HG02678 (cell line): ENCODE measurements around the gene SERPINB3.
"Not testable (repeated sequence)": the region's sequence is repeated elsewhere in the genome, so short reads cannot be mapped to it uniquely, and the experiment has no call there.

Experiments used
- ATAC-seq: cut with Tn5 transposase; IDR thresholded peaks from one replicate; pipeline ENCODE4 v1.9.1; 2021; ENCODE audit warnings: mild to moderate bottlenecking, moderate library complexity; ENCODE audit not compliant: unreplicated experiment

SERPINB3 gene

DNA sequence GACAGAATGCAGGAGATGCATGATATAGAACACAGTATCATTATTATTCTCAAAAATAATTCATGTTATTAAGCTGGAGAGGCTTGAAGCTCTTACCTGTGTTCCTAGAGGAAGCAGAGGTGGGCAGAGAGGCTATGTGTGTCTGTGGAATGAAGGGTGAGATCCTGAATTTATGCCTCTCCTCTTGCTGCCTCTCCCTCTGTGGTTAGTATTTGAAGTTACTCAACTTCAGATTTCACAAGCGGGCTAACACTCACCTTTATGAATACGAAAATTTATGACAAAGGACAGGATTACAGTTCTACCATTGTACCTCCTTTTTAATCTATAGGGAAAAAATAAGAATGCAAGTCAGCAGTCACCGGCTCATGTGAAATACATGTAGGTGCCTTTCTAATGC, at the start of gene SERPINB3:
SERPINB3 (minus strand) TSS at position 144 of the 400 bp plus-strand sequence. CDS start 677 bp downstream, outside the sequence.
- not testable (repeated sequence) for ATAC-seq

DNA sequence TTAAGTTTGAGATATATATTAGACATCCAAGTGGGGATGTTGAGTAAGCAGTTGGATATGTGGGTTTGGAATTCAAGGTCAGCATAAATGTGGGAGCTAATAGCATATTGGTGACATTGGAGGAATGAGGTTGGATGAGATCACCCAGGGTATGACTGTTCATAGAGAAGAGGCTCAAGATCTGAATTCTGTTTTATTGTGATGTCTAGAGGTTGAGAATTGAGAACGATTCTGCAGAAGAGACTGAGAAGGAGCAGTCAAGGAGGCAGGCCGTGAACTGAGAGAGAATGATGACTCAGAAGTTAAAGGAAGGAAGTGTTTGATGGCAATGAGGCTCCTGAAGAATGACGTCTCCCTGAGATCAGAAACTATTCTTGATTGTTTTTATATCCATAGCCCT, 47.0 kb upstream of the SERPINB3 start:
- no peak for ATAC-seq

DNA sequence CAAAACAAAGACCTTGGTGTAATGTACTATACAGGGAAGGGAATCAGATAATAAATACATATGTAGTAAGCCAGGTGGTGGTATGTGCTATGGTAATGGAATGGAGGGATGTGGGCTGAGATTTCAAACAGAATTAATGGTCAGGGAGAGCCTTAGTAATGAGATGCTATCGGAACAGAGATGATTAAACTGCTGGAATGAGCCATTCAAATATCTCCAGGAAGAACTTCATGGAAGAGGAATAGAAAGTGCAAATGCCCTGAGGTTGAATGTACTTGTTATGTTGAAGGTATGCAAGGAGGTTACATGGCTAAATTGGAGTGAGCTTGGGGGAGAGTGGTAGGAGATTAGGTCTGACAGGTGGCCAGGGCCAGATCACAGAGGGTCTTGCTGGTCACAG, 46.1 kb upstream of the SERPINB3 start:
- ATAC-seq, result no peak

DNA sequence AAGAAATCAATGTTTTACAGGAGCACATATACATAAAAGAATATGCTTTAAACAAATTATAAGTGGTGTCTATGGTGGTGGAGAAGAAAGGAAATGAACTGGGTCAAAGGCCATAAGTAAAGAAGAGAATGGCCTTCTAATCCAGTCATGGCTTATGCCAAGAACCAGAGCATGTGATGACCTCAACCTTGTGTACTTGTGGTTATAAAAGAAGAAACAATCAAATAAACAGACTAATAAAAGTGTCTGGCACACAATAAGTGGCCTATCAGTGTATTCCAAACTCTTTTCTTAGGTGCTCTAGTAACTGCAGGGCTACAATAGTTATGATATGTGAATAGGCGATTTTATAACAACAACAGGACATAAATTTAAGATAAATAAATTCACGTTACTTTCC, 43.7 kb upstream of the SERPINB3 start:
- ATAC-seq, result no peak

DNA sequence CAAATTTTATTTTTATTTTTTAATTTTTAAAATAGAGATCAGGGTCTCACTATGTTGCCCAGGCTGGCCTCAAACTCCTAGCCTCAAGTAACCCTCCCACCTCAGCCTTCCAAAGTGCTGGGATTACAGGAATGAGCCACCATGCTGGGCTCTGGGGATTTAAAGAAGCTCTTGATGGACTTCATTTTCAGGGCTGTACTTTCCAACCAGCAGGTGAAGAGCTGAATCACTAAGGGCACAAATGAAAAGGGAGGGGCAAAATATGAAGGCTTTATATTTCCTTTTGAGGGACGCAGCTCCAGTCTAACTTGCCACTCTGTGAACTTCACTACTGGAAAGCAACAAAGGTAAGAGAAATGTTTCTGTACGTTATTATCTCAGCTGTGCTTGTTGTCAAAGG, 41.0 kb upstream of the SERPINB3 start, which contains the start of gene SERPINB11:
SERPINB11 (plus strand) TSS at position 301 of the 400 bp plus-strand sequence. CDS start 7,234 bp downstream, outside the sequence.
- no peak for ATAC-seq

DNA sequence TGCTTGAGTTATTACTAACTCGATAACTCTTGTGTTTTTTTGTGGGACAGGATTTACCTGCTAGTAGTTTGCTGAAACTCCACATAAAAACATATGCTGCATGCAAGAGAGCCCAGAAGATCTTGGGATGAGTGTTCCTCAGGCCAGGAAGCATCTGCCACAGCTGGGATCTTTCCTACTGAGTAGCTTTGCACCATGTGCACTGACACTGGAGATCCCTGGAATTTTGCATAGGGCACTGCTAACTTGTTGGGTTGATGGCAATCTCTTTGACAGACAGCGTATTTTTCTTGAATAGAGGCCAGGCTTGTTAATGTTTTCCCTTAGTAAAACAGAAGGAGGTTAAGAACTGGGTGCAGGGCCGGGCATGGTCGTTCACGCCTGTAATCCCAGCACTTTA, 40.3 kb upstream of the SERPINB3 start:
- no peak for ATAC-seq

DNA sequence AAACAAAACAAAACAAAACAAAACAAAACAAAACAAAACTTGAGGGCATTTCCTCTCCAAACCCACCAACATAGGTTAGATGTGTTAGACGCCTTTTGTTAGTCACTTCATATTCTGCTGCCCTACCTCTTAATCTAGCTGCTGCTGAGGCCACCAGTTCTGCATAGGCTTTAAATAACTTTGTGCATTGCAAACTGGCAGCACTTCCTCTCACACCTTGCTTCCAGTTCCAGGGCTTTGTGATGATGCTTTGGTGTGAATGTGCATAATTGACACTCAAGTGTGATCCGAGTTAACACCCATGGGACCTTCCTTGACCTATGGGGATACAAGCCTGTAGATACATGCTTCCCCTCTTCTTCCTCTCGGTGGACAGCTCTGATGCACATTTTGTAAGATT, 38.8 kb upstream of the SERPINB3 start:
- ATAC-seq, result no peak

DNA sequence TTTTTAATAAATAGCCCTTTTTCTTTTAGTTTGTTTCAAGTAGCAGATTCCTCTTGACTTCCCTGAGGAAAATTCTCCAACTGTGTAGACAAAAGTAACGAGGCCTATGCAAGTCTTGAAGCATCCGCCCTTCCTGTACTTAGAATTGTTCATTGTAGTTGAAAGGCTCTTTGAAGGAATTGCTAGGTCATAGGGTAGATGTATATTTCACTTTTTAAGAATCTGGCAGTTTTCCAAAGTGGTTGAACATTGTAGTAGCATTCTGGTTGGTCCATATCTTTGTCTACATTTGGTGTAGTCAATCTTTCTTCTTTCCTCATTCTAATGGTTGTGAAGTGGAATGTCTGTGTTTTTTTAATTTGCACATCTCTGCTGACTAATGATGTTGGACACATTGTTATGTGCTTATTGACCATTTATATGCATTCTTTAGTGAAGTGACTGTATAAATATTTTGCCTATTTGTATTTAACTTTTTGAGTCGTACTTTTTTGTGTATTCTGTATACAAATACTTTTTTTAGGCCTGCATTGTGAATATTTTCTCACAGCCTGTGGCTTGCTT, 35.5 kb upstream of the SERPINB3 start:
- ATAC-seq, result no peak

DNA sequence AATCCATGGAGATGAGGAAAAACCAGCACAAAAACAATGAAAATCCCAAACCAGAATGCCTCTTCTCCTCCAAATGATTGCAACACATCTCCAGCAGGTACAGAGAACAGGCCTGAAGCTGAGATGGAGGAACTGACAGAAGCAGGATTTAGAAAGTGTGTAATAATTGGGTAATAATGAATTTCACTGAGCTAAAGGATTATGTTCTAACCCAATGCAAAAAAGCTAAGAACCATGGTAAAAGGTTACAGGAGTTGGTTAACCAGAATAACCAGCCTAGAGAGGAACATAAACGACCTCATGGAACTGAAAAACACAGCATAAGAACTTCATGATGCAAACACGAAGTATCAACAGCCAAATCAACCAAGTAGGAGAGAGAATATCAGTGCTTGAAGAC, 27.4 kb upstream of the SERPINB3 start:
- no peak for ATAC-seq

DNA sequence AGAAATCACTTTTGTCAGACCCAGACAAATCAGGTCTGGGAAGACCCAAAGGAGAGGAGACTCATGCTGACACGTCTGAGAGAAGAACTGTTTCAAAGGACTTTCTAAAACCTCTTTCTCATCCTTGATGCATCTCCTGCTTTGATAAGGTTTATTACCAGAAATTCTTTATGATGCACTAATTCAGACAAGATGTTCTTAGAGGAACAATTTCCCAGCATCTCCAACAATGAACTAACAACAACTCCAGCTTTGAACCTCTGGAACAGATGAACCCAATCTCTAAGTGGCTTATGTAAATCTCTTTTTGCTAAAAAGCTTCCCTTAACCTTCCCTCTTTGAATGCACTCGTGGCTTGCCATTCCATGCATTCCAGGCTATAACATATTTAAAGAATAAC, 25.2 kb upstream of the SERPINB3 start:
- no peak for ATAC-seq

DNA sequence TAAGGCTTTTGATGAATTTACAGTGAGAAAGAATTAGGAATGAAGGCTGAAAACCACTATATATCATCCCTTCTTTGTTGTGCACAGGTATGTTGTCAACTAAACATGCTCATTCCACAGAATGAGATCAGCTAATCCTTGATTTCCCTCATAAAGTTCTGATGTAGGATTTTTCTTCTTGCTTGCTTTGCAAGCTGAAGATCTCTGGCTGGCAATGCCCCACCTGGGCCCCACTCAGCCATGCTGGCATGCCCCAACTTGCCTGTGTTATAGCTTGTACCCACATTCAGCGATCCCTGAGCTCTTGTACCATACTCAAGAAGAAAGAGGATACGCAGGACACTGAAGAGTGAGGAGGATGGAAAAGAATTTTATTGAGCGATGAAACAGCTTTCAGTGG, 23.0 kb upstream of the SERPINB3 start:
- ATAC-seq, result no peak

DNA sequence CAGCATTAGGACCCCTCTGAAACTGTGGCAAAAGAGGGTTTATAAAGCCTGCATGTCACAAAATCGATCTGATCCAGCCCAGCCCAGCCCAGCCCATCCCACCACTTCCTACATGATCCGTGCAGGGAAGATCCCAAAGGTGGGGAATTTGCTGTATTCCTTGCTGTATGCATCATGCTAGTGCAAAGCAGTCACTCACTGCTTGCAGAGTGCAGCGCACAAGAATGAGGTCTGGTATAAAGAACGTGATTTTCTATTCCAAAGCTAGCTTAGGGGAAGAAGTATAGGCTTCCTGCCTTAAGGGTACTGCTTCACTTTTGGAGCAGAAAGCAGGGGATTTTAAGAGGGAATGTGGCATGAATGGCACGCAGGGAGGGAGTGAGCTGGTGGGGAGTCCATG, 22.2 kb upstream of the SERPINB3 start:
- ATAC-seq, result no peak

DNA sequence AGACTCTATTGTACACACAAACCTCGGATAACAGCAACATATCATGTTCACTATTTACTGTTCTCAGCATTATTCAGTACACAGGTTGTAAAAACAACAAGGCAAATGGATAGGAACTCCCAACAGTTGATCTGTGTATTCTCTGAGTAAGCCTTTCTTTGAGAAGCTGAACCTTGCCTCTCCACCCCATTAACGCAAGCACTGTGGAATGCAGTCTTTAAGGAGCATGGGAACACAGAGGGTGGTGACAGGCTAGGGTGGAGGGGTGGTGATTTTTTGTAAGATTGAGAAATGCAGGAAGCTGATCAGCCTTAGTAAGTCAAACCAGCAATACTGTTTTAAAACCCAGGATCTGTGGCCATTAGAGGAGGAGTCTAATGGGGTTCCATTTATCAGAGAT, 21.5 kb upstream of the SERPINB3 start:
- ATAC-seq, result no peak

DNA sequence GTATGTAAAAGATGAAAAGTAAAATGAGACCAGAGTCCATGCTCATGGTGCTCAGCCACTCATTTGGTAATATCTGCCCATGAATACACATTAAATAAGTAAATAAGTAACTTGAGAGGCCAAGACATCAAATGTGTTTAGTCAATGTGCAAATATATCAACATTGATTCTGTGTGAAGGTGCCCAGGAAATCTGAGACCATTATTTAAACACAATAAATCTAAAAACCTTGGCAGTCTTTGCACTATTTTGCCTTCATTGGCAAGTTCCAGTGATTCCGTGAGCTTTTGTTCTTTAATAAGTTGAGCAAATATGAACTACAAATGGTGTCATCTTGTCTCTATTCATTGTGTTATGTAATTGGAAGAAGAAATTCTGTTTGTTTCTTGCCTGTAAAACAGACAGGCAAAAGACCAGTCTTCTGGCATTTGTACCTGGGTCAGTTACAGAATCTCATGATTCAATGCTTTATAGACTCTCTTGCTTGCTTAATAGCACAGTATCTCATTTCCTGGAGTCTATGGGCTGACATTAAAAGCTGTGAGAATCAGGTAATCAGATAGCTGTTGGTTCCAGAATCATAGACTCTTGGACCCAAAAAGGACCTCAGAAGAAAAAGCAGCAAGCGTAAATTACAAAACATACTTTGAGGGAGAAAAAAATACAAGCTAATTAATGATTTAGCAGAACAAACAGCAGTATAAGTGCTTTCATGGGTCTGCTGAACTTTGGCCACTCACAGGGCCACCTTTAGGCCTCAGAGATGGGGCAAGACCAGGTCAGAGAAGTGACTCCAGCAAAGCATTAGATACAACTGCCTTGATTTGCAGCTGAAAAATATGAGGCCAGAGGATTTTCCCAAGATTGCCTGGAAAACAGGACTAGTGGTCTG, 20.0 kb upstream of the SERPINB3 start:
- ATAC-seq, result no peak

DNA sequence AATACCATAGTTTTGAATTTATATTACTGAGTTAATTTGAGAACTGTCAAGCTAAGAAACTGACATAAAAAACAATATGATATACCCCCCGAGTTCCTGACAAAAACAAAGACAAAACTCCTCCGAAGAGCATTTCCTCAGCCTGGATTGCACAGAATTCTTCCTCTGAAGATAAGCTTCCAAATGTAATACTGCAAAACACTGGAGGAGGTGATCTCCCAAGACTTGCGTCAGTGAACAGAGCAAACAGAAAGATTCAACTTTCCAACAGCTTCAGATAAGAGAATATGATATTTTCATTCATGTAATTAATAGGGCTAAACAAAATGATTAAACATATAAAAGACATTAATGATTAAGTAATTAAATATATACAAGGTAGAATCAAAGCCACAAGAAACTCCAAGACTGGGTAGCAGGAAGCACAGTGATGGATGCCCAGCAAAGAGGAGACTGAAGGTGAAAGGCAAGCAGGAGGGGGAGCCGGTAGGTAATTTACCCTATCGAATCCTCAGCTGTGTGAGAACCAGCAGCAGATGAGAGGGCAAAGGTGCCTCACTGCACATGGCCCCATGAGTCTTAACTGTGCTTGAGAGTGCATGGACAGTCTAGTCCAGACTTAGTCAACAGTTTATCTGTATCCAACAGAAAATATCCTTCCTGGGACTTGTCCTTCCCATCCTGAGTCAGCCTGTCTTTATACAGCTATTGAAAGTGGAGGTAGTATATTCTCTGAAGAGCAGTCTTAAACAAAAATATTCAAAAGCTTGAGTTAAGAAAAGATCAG, 18.3 kb upstream of the SERPINB3 start:
- no peak for ATAC-seq

DNA sequence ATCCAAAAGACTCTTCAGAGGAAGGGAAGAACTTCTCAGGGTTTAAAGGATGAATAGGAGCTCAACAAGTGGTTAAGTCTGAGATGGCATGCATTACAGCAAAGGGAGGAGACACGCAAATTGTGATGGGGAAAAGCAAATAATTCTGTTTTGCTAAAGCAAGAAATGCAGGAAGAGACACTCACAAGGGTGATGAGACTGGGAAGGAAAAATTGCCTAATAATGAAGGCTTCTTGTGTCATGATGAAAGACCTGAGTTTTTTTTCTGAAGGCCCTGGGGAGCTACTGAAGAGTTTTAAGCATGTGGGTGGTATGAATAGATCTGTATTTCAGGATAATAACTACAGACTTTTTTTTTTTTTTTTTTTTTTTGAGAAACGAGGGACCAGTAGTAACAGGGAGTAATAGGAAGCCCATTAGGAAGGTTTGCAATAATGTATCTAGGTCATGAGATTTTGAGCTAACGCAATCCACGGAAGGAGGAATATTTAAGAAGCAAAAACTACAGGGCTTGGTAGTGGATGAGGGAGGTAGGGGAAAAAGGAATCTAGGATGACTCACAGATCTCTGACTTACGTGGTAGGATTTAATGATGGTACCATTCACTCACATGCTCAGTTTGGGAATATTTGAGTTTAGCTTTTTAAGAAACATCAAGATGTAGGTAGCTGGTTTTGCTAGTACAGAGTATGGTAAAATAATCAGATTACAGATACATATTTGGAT, 16.0 kb upstream of the SERPINB3 start:
- ATAC-seq, result no peak

DNA sequence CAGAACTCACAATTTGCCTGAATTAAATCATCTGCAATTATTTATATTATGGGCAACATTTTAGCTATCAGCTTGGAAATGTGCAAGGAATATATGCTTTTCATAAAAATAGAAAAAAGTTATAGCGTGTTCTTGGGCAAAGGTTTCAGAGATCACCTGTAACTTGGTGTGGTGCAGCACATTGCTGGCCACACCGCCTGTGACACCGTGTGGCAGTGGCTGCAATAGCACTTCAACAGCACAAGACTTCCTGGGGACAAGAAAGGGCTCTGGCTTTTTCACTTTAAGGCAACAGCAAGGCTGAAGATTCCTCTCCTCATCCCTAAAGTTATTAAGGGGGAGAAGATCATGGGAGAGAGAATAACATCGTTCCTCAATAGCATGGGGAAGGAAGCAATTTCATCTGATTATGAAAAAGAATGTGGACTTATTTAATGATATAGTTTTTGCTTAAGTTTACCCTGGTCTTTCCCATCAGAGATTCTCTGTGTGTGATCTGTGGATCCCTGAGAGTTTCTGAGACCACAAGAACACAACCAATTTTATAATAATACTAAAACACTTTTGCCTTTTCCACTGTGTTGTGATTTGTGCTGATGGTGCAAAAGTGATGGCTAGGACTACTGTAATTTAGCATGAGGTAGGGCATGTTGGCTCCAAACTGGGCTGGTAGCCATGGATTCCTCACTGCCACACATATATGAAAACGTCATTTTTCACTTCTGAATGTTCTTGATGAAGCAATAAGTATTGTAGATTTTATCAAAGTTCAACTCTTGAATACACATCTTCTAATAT, 15.0 kb upstream of the SERPINB3 start:
- ATAC-seq, result no peak

DNA sequence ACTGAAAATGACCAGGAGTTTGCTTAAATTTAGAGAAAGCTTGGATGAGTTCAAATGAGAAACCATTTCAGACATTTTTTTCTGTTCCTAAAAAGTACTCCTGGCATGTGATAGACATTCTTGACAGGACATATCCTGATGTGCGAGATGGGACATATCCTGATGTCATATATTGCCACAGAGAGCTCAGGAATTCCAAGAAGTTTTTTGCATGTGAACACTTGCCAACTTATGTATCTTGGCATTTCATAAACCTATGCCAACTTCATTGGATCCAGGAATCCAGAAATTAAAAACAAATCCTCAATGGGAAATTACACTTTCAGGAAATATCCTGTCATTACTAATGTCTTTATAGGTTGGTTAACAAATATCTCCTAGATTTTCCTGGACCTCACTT, 2.9 kb upstream of the SERPINB3 start:
- ATAC-seq, result no peak

DNA sequence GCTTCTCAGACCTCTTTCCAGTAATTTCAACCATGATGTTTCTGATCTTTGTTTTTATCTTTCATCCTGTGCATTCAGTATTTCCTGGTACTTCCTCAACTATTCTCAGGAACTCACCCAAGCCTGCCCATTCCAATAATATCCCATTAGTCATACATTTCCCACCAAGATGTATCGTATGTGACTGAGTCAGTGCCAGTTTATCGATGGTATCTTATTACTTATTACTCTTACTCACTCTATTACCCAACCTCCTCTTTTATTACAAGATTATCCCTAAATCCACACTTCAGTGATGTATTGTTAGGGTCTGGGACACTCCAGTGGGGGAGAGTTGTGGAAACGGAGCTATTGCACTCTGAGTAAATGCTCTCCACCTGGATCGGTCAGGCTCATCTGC, 2.8 kb downstream of the SERPINB3 start:
- not testable (repeated sequence) for ATAC-seq

DNA sequence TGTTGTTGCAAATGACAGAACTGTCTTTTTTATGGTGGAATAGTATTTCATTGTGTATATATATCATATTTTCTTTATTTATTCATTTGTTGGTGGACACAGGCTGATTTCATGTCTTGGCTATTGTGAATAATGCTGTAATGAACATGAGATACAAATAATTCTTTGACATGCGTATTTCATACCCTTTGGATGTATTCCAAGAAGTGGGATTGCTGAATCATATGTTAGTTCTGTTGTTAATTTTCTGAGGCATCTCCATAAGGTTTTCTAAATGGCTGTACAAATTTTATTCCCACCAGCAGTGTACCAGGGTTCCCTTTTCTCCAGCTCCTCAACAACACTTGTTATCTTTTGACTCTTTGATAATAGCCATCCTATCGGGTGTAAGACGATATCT, 11.4 kb downstream of the SERPINB3 start:
- ATAC-seq, result not testable (repeated sequence)
